ENCODE measurements around the gene KRTAP10-12. TPM values are rescaled to one million over a fixed set of nuclear protein-coding genes. Genes with fewer than 3 reads are reported as not detected.
"Not testable (repeated sequence)": the region's sequence is repeated elsewhere in the genome, so short reads cannot be mapped to it uniquely, and the experiment has no call there.

The KRTAP10-12 gene
- polyA plus RNA-seq, 1 of the 3 experiments (the other 2 are of a cell fraction): not detected

GRCh38 chr21:44684483-44684882 lies 12.5 kb upstream of the KRTAP10-12 start:
- no peak for DNase-seq
- Histone ChIP-seq H3K9me2 (no peaks in the 10 kb centered on the region), H3K9ac (no peak overlapping the region), H3K36me3 (replicated peaks in 1 of 2; ENCODE audit: control insufficient read depth in 1 of 2, insufficient read depth in 2 of 2, low read length in 1 of 2) (no peaks in the 10 kb centered on the region), H3K27ac (ENCODE audit: low read depth in 2 of 2, low read length in 1 of 2) (no peak overlapping the region), H2AFZ (ENCODE audit: low read depth) (no peak overlapping the region), H4K20me1 (ENCODE audit: insufficient read depth) (no peaks in the 10 kb centered on the region), H3K4me3 (ENCODE audit: low read depth in 2 of 2, low read length in 1 of 2) (no peak overlapping the region), H3K4me2 (no peak overlapping the region), H3K27me3 (ENCODE audit: insufficient read depth) (peaks cover 45% of the 10 kb centered on the region), H3K9me3 (no peaks in the 10 kb centered on the region), H3F3A (replicated peaks; ENCODE audit: insufficient read depth) (no peaks in the 10 kb centered on the region), H3K4me1 (ENCODE audit: control insufficient read depth in 1 of 2, insufficient read depth in 2 of 2, low read depth in 1 of 2, low read length in 1 of 2) (no peaks in the 10 kb centered on the region), H3K79me2 (ENCODE audit: insufficient read depth) (no peaks in the 10 kb centered on the region)
- TF ChIP-seq GATA2 (CRISPR knock-in tag; IDR thresholded peaks at IDR 0.05): no peak
- TF ChIP-seq ZBTB33 (IDR thresholded peaks at IDR 0.05; ENCODE audit: borderline replicate concordance, low read depth): no peak
- no peak for TF ChIP-seq EZH2phosphoT487 (IDR thresholded peaks at IDR 0.05; ENCODE audit: borderline replicate concordance, low read depth)
- no peak for TF ChIP-seq POLR2AphosphoS5 (IDR thresholded peaks at IDR 0.05; ENCODE audit: low read depth, low read length)
- CTCF ChIA-PET: interaction anchor here (0.5 kb wide), 1 partner anchor 9 kb away, joined by 3 read pairs; no protein-coding TSS in a partner anchor
- POLR2A ChIA-PET: no interaction called here
- WGBS (ENCODE audit: low lambda C conversion rate): 2% methylated on average over 6 of the region's 6 CpGs

GRCh38 chr21:44685050-44685449 lies 11.9 kb upstream of the KRTAP10-12 start:
- CTCF ChIA-PET; H3K4me3 ChIP-seq (ENCODE audit: low read depth in 2 of 2, low read length in 1 of 2); H3K9me2 ChIP-seq; H4K20me1 ChIP-seq (ENCODE audit: insufficient read depth); H2AFZ ChIP-seq (ENCODE audit: low read depth); H3K9ac ChIP-seq; DNase-seq; H3K4me2 ChIP-seq; H3K36me3 ChIP-seq (replicated peaks in 1 of 2; ENCODE audit: control insufficient read depth in 1 of 2, insufficient read depth in 2 of 2, low read length in 1 of 2); H3K4me1 ChIP-seq (ENCODE audit: control insufficient read depth in 1 of 2, insufficient read depth in 2 of 2, low read depth in 1 of 2, low read length in 1 of 2); H3K9me3 ChIP-seq; H3K79me2 ChIP-seq (ENCODE audit: insufficient read depth); H3F3A ChIP-seq (replicated peaks; ENCODE audit: insufficient read depth); H3K27ac ChIP-seq (ENCODE audit: low read depth in 2 of 2, low read length in 1 of 2): not testable (repeated sequence)
- WGBS (ENCODE audit: low lambda C conversion rate): 24% methylated on average over 4 of the region's 6 CpGs
- peaks cover 45% of the 10 kb centered on the region for H3K27me3 ChIP-seq (ENCODE audit: insufficient read depth)
- POLR2A ChIA-PET: interaction anchor here (1.0 kb wide), 1 partner anchor 30 kb away, joined by 3 read pairs; the partner anchor contains the start of gene KRTAP12-4

GRCh38 chr21:44686000-44686781 lies 10.8 kb upstream of the KRTAP10-12 start:
- ChIA-PET CTCF (interaction anchor here (0.6 kb wide), 1 partner anchor 206 kb away, joined by 3 read pairs; no protein-coding TSS in a partner anchor), POLR2A (interaction anchor here (1.0 kb wide), 1 partner anchor 31 kb away, joined by 3 read pairs; the partner anchor contains the start of gene KRTAP12-4)
- H3K4me1 ChIP-seq (ENCODE audit: control insufficient read depth in 1 of 2, insufficient read depth in 2 of 2, low read depth in 1 of 2, low read length in 1 of 2): no peaks in the 10 kb centered on the region
- TF ChIP-seq USF1 (IDR thresholded peaks at IDR 0.05; ENCODE audit: borderline replicate concordance, low read depth) (no peak), SIN3A (IDR thresholded peaks at IDR 0.05; ENCODE audit: borderline replicate concordance, low read depth, low read length) (no peak), POLR2AphosphoS5 (IDR thresholded peaks at IDR 0.05; ENCODE audit: low read depth, low read length) (no peak)
- H3K4me3 ChIP-seq (ENCODE audit: low read depth in 2 of 2, low read length in 1 of 2): no peak overlapping the region
- H3F3A ChIP-seq (replicated peaks; ENCODE audit: insufficient read depth): no peaks in the 10 kb centered on the region
- DNase-seq: no peak
- 22% methylated on average over 4 of the region's 14 CpGs for WGBS (ENCODE audit: low lambda C conversion rate)
- no peaks in the 10 kb centered on the region for H3K9me2 ChIP-seq
- no peaks in the 10 kb centered on the region for H4K20me1 ChIP-seq (ENCODE audit: insufficient read depth)
- H3K27ac ChIP-seq (ENCODE audit: low read depth in 2 of 2, low read length in 1 of 2): no peak overlapping the region
- no peaks in the 10 kb centered on the region for H3K9me3 ChIP-seq
- no peak overlapping the region for H3K9ac ChIP-seq
- H3K36me3 ChIP-seq (replicated peaks in 1 of 2; ENCODE audit: control insufficient read depth in 1 of 2, insufficient read depth in 2 of 2, low read length in 1 of 2): no peaks in the 10 kb centered on the region
- H3K4me2 ChIP-seq: no peak overlapping the region
- no peak overlapping the region for H2AFZ ChIP-seq (ENCODE audit: low read depth)
- peaks cover 45% of the 10 kb centered on the region for H3K27me3 ChIP-seq (ENCODE audit: insufficient read depth)
- H3K79me2 ChIP-seq (ENCODE audit: insufficient read depth): no peaks in the 10 kb centered on the region

Measured in SK-N-SH (cell line).